ENCODE results near the gene THSD4. TPM values are rescaled to one million over a fixed set of nuclear protein-coding genes. Genes with fewer than 3 reads are reported as not detected.

The THSD4 gene
- total RNA-seq, 1 experiment from 2014 or later, result 36.3 TPM

GRCh38 chr15:71424765-71425164 is 309.5 kb downstream of the THSD4 start:
- intact Hi-C loops (cut with micrococcal nuclease), result no loop called here
- BruUV-seq (replicated peaks), result no TSS peak
- no peak overlapping the region for H3K4me3 Mint-ChIP-seq (ENCODE audit: unreplicated experiment)
- H3K9me3 Mint-ChIP-seq (ENCODE audit: unreplicated experiment), result no peaks in the 10 kb centered on the region
- no peak overlapping the region for H3K27ac Mint-ChIP-seq (ENCODE audit: low read depth, unreplicated experiment)
- H3K36me3 Mint-ChIP-seq (ENCODE audit: insufficient read depth, unreplicated experiment), result no peaks in the 10 kb centered on the region
- no peak for DNase-seq (ENCODE audit: unreplicated experiment)
- H3K27me3 Mint-ChIP-seq (ENCODE audit: insufficient read depth, unreplicated experiment), result no peaks in the 10 kb centered on the region
- TF ChIP-seq, protein P1, sequence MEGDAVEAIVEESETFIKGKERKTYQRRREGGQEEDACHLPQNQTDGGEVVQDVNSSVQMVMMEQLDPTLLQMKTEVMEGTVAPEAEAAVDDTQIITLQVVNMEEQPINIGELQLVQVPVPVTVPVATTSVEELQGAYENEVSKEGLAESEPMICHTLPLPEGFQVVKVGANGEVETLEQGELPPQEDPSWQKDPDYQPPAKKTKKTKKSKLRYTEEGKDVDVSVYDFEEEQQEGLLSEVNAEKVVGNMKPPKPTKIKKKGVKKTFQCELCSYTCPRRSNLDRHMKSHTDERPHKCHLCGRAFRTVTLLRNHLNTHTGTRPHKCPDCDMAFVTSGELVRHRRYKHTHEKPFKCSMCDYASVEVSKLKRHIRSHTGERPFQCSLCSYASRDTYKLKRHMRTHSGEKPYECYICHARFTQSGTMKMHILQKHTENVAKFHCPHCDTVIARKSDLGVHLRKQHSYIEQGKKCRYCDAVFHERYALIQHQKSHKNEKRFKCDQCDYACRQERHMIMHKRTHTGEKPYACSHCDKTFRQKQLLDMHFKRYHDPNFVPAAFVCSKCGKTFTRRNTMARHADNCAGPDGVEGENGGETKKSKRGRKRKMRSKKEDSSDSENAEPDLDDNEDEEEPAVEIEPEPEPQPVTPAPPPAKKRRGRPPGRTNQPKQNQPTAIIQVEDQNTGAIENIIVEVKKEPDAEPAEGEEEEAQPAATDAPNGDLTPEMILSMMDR (IDR thresholded peaks at IDR 0.05; ENCODE audit: unreplicated experiment), result no peak
- H3K4me1 Mint-ChIP-seq (ENCODE audit: insufficient read depth, unreplicated experiment), result no peaks in the 10 kb centered on the region
- ChIA-PET CTCF (no interaction called here), POLR2A (no interaction called here)

- Mint-ChIP-seq H3K36me3 (ENCODE audit: insufficient read depth, unreplicated experiment) (no peaks in the 10 kb centered on the region), H3K9me3 (ENCODE audit: unreplicated experiment) (no peaks in the 10 kb centered on the region), H3K4me3 (ENCODE audit: unreplicated experiment) (no peak overlapping the region), H3K27me3 (ENCODE audit: insufficient read depth, unreplicated experiment) (no peaks in the 10 kb centered on the region), H3K27ac (ENCODE audit: low read depth, unreplicated experiment) (no peak overlapping the region), H3K4me1 (ENCODE audit: insufficient read depth, unreplicated experiment) (no peaks in the 10 kb centered on the region)
- TF ChIP-seq, protein P1 (IDR thresholded peaks at IDR 0.05; ENCODE audit: unreplicated experiment), result no peak
- intact Hi-C loops (cut with micrococcal nuclease), result no loop called here
- DNase-seq (ENCODE audit: unreplicated experiment), result no peak
- BruUV-seq (replicated peaks), result no TSS peak
- ChIA-PET CTCF (no interaction called here), POLR2A (no interaction called here)
Measured at GRCh38 chr15:71425388-71425787, 310.1 kb downstream of the THSD4 start.

- BruUV-seq (replicated peaks), result no TSS peak
- H3K27me3 Mint-ChIP-seq (ENCODE audit: insufficient read depth, unreplicated experiment), result no peaks in the 10 kb centered on the region
- ChIA-PET CTCF (no interaction called here), POLR2A (no interaction called here)
- intact Hi-C loops (cut with micrococcal nuclease), result no loop called here
- no peaks in the 10 kb centered on the region for H3K9me3 Mint-ChIP-seq (ENCODE audit: unreplicated experiment)
- DNase-seq (ENCODE audit: unreplicated experiment), result no peak
- H3K36me3 Mint-ChIP-seq (ENCODE audit: insufficient read depth, unreplicated experiment), result no peaks in the 10 kb centered on the region
- no peaks in the 10 kb centered on the region for H3K4me1 Mint-ChIP-seq (ENCODE audit: insufficient read depth, unreplicated experiment)
- no peak overlapping the region for H3K27ac Mint-ChIP-seq (ENCODE audit: low read depth, unreplicated experiment)
- TF ChIP-seq, protein P1 (IDR thresholded peaks at IDR 0.05; ENCODE audit: unreplicated experiment), result no peak
- H3K4me3 Mint-ChIP-seq (ENCODE audit: unreplicated experiment), result no peak overlapping the region
Measured at GRCh38 chr15:71426792-71427191, 311.5 kb downstream of the THSD4 start.

- TF ChIP-seq, protein P1 (IDR thresholded peaks at IDR 0.05; ENCODE audit: unreplicated experiment), result no peak
- Mint-ChIP-seq H3K4me3 (ENCODE audit: unreplicated experiment) (no peak overlapping the region), H3K27me3 (ENCODE audit: insufficient read depth, unreplicated experiment) (no peaks in the 10 kb centered on the region), H3K36me3 (ENCODE audit: insufficient read depth, unreplicated experiment) (no peaks in the 10 kb centered on the region), H3K27ac (ENCODE audit: low read depth, unreplicated experiment) (no peak overlapping the region), H3K4me1 (ENCODE audit: insufficient read depth, unreplicated experiment) (no peaks in the 10 kb centered on the region), H3K9me3 (ENCODE audit: unreplicated experiment) (no peaks in the 10 kb centered on the region)
- ChIA-PET POLR2A (interaction anchor here (1.5 kb wide), 1 partner anchor 419 kb away, joined by 4 read pairs; no protein-coding TSS in a partner anchor), CTCF (interaction anchor here (0.7 to 1.1 kb wide), 3 partner anchors 14 to 315 kb away, joined by 3 to 6 read pairs (median 4); partner anchors contain the start of gene THSD4)
- intact Hi-C loops (cut with micrococcal nuclease), result no loop called here
- no peak for DNase-seq (ENCODE audit: unreplicated experiment)
- no TSS peak for BruUV-seq (replicated peaks)
Measured at GRCh38 chr15:71430782-71431181, 315.5 kb downstream of the THSD4 start.

All from MCF 10A (cell line).